Panc1 (cell line): ENCODE results near the gene ARSG. TPM values are rescaled to one million over a fixed set of nuclear protein-coding genes. Genes with fewer than 3 reads are reported as not detected.
"Not testable (repeated sequence)": the region's sequence is repeated elsewhere in the genome, so short reads cannot be mapped to it uniquely, and the experiment has no call there.

Experiments used
- ATAC-seq: fragments of 200-7000 bp; cut with Tn5 transposase; 2 replicates; pipeline ENCODE4 v1.9.1; 2020; ENCODE audit warnings: mild to moderate bottlenecking, moderate library complexity
- BruUV-seq: library from RNA; stranded (reverse); fragments of 400-500 nt; replicated peaks from 2 replicates; lab custom pipeline; 2021; lab: Mats Ljungman, UMichigan
- CTCF ChIA-PET: fragments of 300-600 bp; sonication (Branson Sonifier 250); formaldehyde crosslinking; loops from one replicate; lab custom pipeline; 2022; ENCODE audit warnings: antibody characterized with exemption; lab: Charles Lee
- POLR2A ChIA-PET: fragments of 300-600 bp; sonication (Branson Sonifier 250); formaldehyde crosslinking; loops from one replicate; lab custom pipeline; 2022; ENCODE audit warnings: antibody characterized with exemption; lab: Charles Lee
- DNase-seq: peaks from one replicate; pipeline ENCODE4 v3.0.0-alpha.2; 2010; ENCODE audit warnings: low read depth, low spot score
- H3K27ac ChIP-seq: 2 replicates; pipeline ENCODE4 v1.5.1; 2011; ENCODE audit warnings: mild to moderate bottlenecking, low read length, inconsistent platforms
- H3K27me3 ChIP-seq: fragments of 200-500 bp; sonication (Bioruptor generic); 2 replicates; pipeline ENCODE4 v1.6.0; 2014; ENCODE audit warnings: low read length, inconsistent platforms; ENCODE audit not compliant: control insufficient read depth, insufficient read depth
- H3K36me3 ChIP-seq: fragments of 200-500 bp; sonication (Bioruptor generic); 2 replicates; pipeline ENCODE4 v1.5.1; 2014; ENCODE audit warnings: inconsistent platforms, mild to moderate bottlenecking, low read length, moderate library complexity; ENCODE audit not compliant: control insufficient read depth, insufficient read depth
- H3K4me1 ChIP-seq: 2 replicates; pipeline ENCODE4 v1.5.1; 2011; ENCODE audit warnings: inconsistent platforms, mild to moderate bottlenecking, low read length, moderate library complexity; ENCODE audit not compliant: control insufficient read depth, insufficient read depth
- H3K4me3 ChIP-seq, 2 experiments: 2 replicates each; pipeline ENCODE4 v1.5.1; 2011 to 2012; ENCODE audit warnings: low read depth in 2 of 2, low read length in 2 of 2, mild to moderate bottlenecking in 2 of 2, inconsistent platforms in 1 of 2, moderate library complexity in 1 of 2
- H3K9me3 ChIP-seq: fragments of 200-500 bp; sonication (Bioruptor generic); 2 replicates; pipeline ENCODE4 v1.5.1; 2014; ENCODE audit warnings: low read depth, mild to moderate bottlenecking, inconsistent platforms, low read length, moderate library complexity; ENCODE audit not compliant: control insufficient read depth, insufficient read depth
- POLR2AphosphoS5 ChIP-seq: IDR thresholded peaks from 2 replicates; pipeline ENCODE4 v1.6.1; 2012; ENCODE audit warnings: mild to moderate bottlenecking, low read depth, low read length, moderate library complexity
- REST ChIP-seq, 2 experiments: IDR thresholded peaks; 2 replicates each; pipeline ENCODE4 v1.6.1; 2011 to 2012; ENCODE audit warnings: low read depth in 2 of 2, control low read depth in 1 of 2, low read length in 1 of 2, mild to moderate bottlenecking in 1 of 2, moderate library complexity in 1 of 2; ENCODE audit not compliant: insufficient read depth in 1 of 2
- SIN3A ChIP-seq: IDR thresholded peaks from 2 replicates; pipeline ENCODE4 v1.6.1; 2012; ENCODE audit warnings: low read depth, mild to moderate bottlenecking, low read length, moderate library complexity, borderline replicate concordance; ENCODE audit not compliant: insufficient read depth
- TCF7L2 ChIP-seq: IDR thresholded peaks from 2 replicates; pipeline ENCODE4 v1.6.1; 2011; ENCODE audit warnings: mild to moderate bottlenecking, low read depth, low read length, inconsistent platforms
- in situ Hi-C: cut with HindIII; loops from 2 replicates; pipeline ENCODE4 v1.10.0; 2016; ENCODE audit warnings: low sequenced_read_pairs, low pct_unique_long_range_greater_than_20kb
- intact Hi-C: fragments of 100-400 bp; cut with micrococcal nuclease; formaldehyde crosslinking; loops from one replicate; pipeline ENCODE4 v1.10.0; 2022; ENCODE audit not compliant: unreplicated experiment
- total RNA-seq: library from RNA; stranded (reverse); gene quantifications from one replicate; pipeline ENCODE4 v1.2.1, GENCODE V29; 2021; ENCODE audit not compliant: unreplicated experiment
- TF ChIP-seq, protein P1 (sequence below): fragments of 450-650 bp; IDR thresholded peaks from 2 replicates; pipeline ENCODE4 v1.5.1; 2017; ENCODE audit warnings: mild to moderate bottlenecking

ARSG gene
- total RNA-seq, 1 experiment from 2014 or later: 2.3 TPM

- no peak for TF ChIP-seq REST (IDR thresholded peaks at IDR 0.05; ENCODE audit: insufficient read depth in 1 of 2, low read depth in 2 of 2, low read length in 1 of 2)
- no peak for TF ChIP-seq TCF7L2
- no peak for TF ChIP-seq POLR2AphosphoS5
- TF ChIP-seq SIN3A: no peak
- TF ChIP-seq, protein P1, sequence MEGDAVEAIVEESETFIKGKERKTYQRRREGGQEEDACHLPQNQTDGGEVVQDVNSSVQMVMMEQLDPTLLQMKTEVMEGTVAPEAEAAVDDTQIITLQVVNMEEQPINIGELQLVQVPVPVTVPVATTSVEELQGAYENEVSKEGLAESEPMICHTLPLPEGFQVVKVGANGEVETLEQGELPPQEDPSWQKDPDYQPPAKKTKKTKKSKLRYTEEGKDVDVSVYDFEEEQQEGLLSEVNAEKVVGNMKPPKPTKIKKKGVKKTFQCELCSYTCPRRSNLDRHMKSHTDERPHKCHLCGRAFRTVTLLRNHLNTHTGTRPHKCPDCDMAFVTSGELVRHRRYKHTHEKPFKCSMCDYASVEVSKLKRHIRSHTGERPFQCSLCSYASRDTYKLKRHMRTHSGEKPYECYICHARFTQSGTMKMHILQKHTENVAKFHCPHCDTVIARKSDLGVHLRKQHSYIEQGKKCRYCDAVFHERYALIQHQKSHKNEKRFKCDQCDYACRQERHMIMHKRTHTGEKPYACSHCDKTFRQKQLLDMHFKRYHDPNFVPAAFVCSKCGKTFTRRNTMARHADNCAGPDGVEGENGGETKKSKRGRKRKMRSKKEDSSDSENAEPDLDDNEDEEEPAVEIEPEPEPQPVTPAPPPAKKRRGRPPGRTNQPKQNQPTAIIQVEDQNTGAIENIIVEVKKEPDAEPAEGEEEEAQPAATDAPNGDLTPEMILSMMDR: no peak
- no peaks in the 10 kb centered on the region for H3K9me3 ChIP-seq
- BruUV-seq: no TSS peak
- ChIA-PET CTCF (no interaction called here), POLR2A (no interaction called here)
- H3K4me1 ChIP-seq: no peaks in the 10 kb centered on the region
- in situ Hi-C loops (no loop called here), intact Hi-C loops (no loop called here)
- no peaks in the 10 kb centered on the region for H3K27me3 ChIP-seq
- H3K4me3 ChIP-seq: no peak overlapping the region
- ATAC-seq: no peak
- no peaks in the 10 kb centered on the region for H3K36me3 ChIP-seq
- H3K27ac ChIP-seq: no peak overlapping the region
- DNase-seq: no peak
These were observed 77.1 kb downstream of the ARSG start for GRCh38 chr17:68368387-68368786.

GRCh38 chr17:68375566-68375965, 84.3 kb downstream of the ARSG start:
- DNase-seq: no peak
- no peak for ATAC-seq
- ChIA-PET POLR2A (interaction anchor here (0.7 kb wide), 1 partner anchor 85 kb away, joined by 3 read pairs; no protein-coding TSS in a partner anchor), CTCF (no interaction called here)
- no TSS peak for BruUV-seq
- in situ Hi-C loops (no loop called here), intact Hi-C loops (no loop called here)
- no peak for TF ChIP-seq POLR2AphosphoS5
- TF ChIP-seq, protein P1: no peak
- TF ChIP-seq REST (IDR thresholded peaks at IDR 0.05; ENCODE audit: insufficient read depth in 1 of 2, low read depth in 2 of 2, low read length in 1 of 2): no peak
- Histone ChIP-seq H3K4me1 (no peaks in the 10 kb centered on the region), H3K27me3 (no peaks in the 10 kb centered on the region), H3K36me3 (no peaks in the 10 kb centered on the region), H3K27ac (no peak overlapping the region), H3K9me3 (no peaks in the 10 kb centered on the region), H3K4me3 (no peak overlapping the region)

GRCh38 chr17:68376178-68376577, 84.9 kb downstream of the ARSG start:
- POLR2A ChIA-PET: interaction anchor here (0.6 to 0.7 kb wide), 3 partner anchors 113 to 917 kb away, joined by 3 to 11 read pairs (median 6); no protein-coding TSS in a partner anchor
- intact Hi-C loops, H3K36me3 ChIP-seq, H3K9me3 ChIP-seq, in situ Hi-C loops, H3K27me3 ChIP-seq, ATAC-seq, DNase-seq, H3K4me1 ChIP-seq, H3K27ac ChIP-seq, BruUV-seq, H3K4me3 ChIP-seq: not testable (repeated sequence)
- CTCF ChIA-PET: interaction anchor here (0.7 kb wide), 1 partner anchor 29 kb away, joined by 5 read pairs; no protein-coding TSS in a partner anchor
